H7 (cell line): ENCODE measurements around the gene SLC25A20. TPM values are rescaled to one million over a fixed set of nuclear protein-coding genes. Genes with fewer than 3 reads are reported as not detected.

Source experiments
- DNase-seq: peaks from one replicate; pipeline ENCODE4 v3.0.0; 2012
- H3K27me3 ChIP-seq: 2 replicates; pipeline ENCODE4 v1.6.0; 2011; ENCODE audit warnings: mild to moderate bottlenecking, low read length; ENCODE audit not compliant: control insufficient read depth, insufficient read depth
- H3K36me3 ChIP-seq: replicated peaks from 2 replicates; pipeline ENCODE4 v1.5.1; 2011; ENCODE audit warnings: low read length; ENCODE audit not compliant: control insufficient read depth, insufficient read depth
- H3K4me3 ChIP-seq: 2 replicates; pipeline ENCODE4 v1.5.1; 2011; ENCODE audit warnings: low read depth, mild to moderate bottlenecking, control low read depth, low read length, moderate library complexity; ENCODE audit not compliant: insufficient read depth
- total RNA-seq: library from RNA; depleted of rRNA; stranded (reverse); fragments of >200 nt; shearing (Covaris generic); gene quantifications from 2 replicates; pipeline ENCODE4 v1.2.3, GENCODE V29; 2014; rRNA removed

Gene SLC25A20
- total RNA-seq = 14.6 and 18.4 TPM in 2 replicates

GRCh38 chr3:48898383-48899234 is at the start of gene SLC25A20:
Gene SLC25A20 (minus strand): TSS chr3:48898882. CDS start chr3:48898794, 88 bp downstream.
- Histone ChIP-seq H3K4me3 (peak within 1 kb of the TSS; percentile 86), H3K36me3 (no peaks in the 10 kb centered on the region), H3K27me3 (no peaks in the 10 kb centered on the region)
- DNase-seq = peak; percentile 99

- Histone ChIP-seq H3K27me3 (no peaks in the 10 kb centered on the region), H3K36me3 (no peaks in the 10 kb centered on the region; the same call in 1 of the 2 replicates), H3K4me3 (no peak overlapping the region)
- DNase-seq = no peak
Observed at GRCh38 chr3:48945891-48946549, 47.3 kb upstream of the SLC25A20 start.

DNA sequence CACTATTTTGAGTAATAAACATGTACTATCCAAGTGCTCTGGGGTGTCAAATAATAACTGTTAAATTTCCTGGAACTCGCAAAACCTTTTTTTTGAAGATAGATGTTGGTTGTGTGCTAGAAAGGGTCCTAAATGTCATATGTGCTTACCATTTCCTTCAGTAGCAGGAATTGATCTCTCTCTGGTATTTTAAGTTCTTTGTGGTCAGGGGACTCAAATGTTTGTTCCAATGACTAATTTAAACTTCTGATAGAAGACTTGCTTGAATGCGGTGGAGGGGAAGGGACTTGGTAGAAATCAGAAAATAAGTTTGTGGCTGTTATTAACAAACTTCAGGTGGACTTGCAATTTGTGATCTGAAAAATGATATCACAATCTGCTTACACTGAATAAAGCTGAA is 46.8 kb upstream of the SLC25A20 start:
- H3K4me3 ChIP-seq = no peak overlapping the region
- no peaks in the 10 kb centered on the region for H3K27me3 ChIP-seq
- no peak for DNase-seq
- no peaks in the 10 kb centered on the region; the same call in 1 of the 2 replicates for H3K36me3 ChIP-seq

GRCh38 chr3:48938689-48939088 is 40.0 kb upstream of the SLC25A20 start:
- no peak for DNase-seq
- peaks cover 1% of the 10 kb centered on the region; the same call in 1 of the 2 replicates for H3K36me3 ChIP-seq
- no peaks in the 10 kb centered on the region for H3K27me3 ChIP-seq
- H3K4me3 ChIP-seq = no peak overlapping the region

DNA sequence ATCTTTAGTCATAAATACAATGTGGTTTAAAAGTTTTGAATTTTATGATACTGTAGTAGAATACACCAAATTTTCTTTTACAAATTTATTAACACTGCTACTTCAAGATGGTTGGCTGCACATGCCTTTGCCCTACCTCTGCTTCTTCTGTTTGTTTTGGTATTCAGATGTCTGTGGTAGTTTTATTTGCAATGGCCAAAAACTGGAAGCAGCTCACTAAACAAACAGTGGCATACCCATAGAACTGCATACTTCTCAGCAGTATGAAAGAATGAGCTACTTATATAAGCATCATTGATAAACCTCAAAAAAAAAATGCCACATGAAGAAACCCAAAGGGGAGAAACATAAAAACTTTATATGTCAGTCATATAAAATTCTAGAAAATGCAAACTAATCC is 39.5 kb upstream of the SLC25A20 start:
- H3K27me3 ChIP-seq = no peaks in the 10 kb centered on the region
- H3K36me3 ChIP-seq = peaks cover 1% of the 10 kb centered on the region; the same call in 1 of the 2 replicates
- DNase-seq = no peak
- H3K4me3 ChIP-seq = no peak overlapping the region

DNA sequence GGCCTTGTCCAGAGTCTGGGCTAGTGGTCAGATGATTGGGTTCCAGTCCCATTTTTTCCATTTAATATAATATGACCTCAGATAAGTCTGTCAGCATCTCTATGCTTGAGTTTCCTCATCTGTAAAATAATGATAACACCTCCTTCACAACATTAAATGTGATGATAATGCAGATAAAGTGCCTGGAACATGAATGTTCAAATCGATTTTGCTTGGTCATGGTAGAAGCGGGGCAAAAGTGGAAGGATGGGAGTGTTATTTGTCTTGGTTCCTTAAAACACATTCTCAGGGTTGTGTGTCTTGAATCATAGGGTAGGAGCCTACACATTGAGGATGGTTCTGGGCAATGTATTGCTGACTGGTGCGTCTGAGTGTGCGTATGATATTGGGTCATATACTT is 36.8 kb upstream of the SLC25A20 start:
- DNase-seq = no peak
- H3K36me3 ChIP-seq = peaks cover 1% of the 10 kb centered on the region; the same call in 1 of the 2 replicates
- H3K27me3 ChIP-seq = no peaks in the 10 kb centered on the region
- no peak overlapping the region for H3K4me3 ChIP-seq

DNA sequence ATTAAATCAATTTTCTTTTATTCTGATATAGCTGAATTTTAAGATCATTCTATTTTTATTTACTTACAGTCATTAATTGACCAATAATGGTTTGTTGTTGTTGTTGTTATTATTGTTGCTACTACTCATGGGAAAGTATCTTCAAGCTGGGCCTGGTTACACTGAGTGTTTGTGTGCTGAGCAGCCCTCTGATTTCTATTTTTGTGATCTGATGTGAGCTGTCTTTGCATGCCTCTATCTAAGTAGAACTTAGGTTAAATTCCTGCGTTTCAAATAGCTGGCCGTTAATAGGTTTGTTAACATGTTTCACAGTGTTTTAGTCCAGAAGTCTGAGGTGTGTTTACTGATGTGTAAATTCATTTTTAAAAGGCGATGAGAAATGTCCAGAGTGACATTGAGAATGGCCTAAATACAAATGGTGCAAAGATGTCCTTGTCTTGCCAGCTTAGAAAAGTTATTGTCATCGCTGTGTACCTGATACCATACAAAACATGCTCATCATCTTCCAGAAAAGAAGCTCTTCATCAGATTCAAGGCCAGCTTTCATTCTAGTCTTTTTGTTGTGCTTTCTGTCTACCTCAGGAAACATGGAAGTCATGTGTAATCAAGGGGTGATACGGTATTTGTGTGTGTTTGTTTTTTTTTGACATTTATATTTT is 35.8 kb upstream of the SLC25A20 start:
- H3K36me3 ChIP-seq = peaks cover 3% of the 10 kb centered on the region
- DNase-seq = no peak

GRCh38 chr3:48931944-48932580 is 33.4 kb upstream of the SLC25A20 start:
- no peak overlapping the region for H3K4me3 ChIP-seq
- no peak for DNase-seq
- no peaks in the 10 kb centered on the region for H3K27me3 ChIP-seq
- peaks cover 15% of the 10 kb centered on the region for H3K36me3 ChIP-seq

More for the DNA sequence above, 35.8 kb upstream of the SLC25A20 start:
- Histone ChIP-seq H3K27me3 (no peaks in the 10 kb centered on the region), H3K4me3 (no peak overlapping the region)

DNA sequence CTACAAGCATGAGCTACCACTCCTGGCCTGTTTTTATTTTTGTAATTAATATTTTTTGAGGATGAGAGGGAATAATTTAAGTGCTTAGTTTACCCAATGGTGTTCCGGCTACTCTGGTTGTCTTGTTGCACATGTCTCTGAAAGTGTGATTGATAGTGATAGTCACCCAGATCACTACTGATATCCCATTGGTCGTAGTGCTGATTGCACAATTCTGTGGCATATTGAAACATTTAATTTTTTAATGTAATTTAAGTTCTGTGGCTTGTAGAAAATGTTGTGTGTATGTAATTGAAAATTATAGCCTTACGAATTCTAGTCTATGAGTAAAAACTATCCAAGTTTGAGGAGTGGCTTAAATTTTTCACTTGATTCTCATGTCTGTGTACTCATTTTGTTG is 31.9 kb upstream of the SLC25A20 start:
- Histone ChIP-seq H3K4me3 (no peak overlapping the region), H3K27me3 (no peaks in the 10 kb centered on the region), H3K36me3 (peaks cover 15% of the 10 kb centered on the region)
- no peak for DNase-seq

GRCh38 chr3:48929358-48930035 is 30.8 kb upstream of the SLC25A20 start:
- no peaks in the 10 kb centered on the region for H3K27me3 ChIP-seq
- peaks cover 17% of the 10 kb centered on the region for H3K36me3 ChIP-seq
- DNase-seq = no peak
- no peak overlapping the region for H3K4me3 ChIP-seq

DNA sequence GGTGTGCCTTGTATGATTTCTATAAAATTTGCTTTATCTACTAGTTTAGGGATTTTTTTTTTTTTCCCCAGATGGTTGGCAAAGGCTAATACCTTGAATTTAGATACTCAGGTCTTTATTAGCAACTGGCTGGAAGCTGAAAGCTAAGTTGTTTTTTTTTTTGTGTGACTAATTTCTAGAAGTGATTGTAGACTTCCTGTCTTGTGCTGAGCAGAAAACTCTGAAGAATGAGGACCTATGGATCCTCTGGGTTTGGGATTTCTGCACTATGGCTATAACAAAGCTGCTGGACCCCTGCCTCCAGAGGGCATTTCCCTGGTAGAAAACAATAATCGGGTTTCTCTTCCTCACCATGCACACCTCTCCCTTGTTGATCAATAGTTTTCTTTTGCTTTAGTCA is 30.0 kb upstream of the SLC25A20 start:
- DNase-seq = no peak
- no peaks in the 10 kb centered on the region for H3K27me3 ChIP-seq
- peaks cover 18% of the 10 kb centered on the region for H3K36me3 ChIP-seq
- no peak overlapping the region for H3K4me3 ChIP-seq

- no peaks in the 10 kb centered on the region for H3K27me3 ChIP-seq
- no peak overlapping the region for H3K4me3 ChIP-seq
- peaks cover 18% of the 10 kb centered on the region for H3K36me3 ChIP-seq
- DNase-seq = no peak
Observed at GRCh38 chr3:48927928-48928327, 29.2 kb upstream of the SLC25A20 start.

- Histone ChIP-seq H3K36me3 (peaks cover 21% of the 10 kb centered on the region), H3K4me3 (no peak overlapping the region), H3K27me3 (no peaks in the 10 kb centered on the region)
- no peak for DNase-seq
Observed at GRCh38 chr3:48926425-48927392, 28.0 kb upstream of the SLC25A20 start.
